Measurements from ENCODE around the gene DUS1L.
"Not testable (repeated sequence)": the region's sequence is repeated elsewhere in the genome, so short reads cannot be mapped to it uniquely, and the experiment has no call there.

DUS1L gene

GRCh38 chr17:82038796-82039409 lies 26.7 kb downstream of the DUS1L start:
- FAIRE-seq = not testable (repeated sequence)

GRCh38 chr17:82037889-82038195 lies 27.8 kb downstream of the DUS1L start:
- FAIRE-seq = no peak

- FAIRE-seq = no peak
Measured at GRCh38 chr17:82037092-82037888, 28.3 kb downstream of the DUS1L start, which contains the start of gene DCXR. Gene DCXR, minus strand, starts transcription at chr17:82037697. Its CDS starts 15 bp downstream, at chr17:82037682.

- FAIRE-seq = no peak
Measured at GRCh38 chr17:82036634-82037091, 28.9 kb downstream of the DUS1L start.

GRCh38 chr17:82035956-82036633 lies 29.5 kb downstream of the DUS1L start:
- FAIRE-seq = no peak

GRCh38 chr17:82035488-82035887 lies 30.1 kb downstream of the DUS1L start:
- FAIRE-seq = no peak

- FAIRE-seq = no peak
Measured at GRCh38 chr17:82034371-82035011, 31.1 kb downstream of the DUS1L start.

- FAIRE-seq = no peak
Measured at GRCh38 chr17:82033359-82034085, 32.1 kb downstream of the DUS1L start.

GRCh38 chr17:82031885-82032627 lies 33.5 kb downstream of the DUS1L start:
- FAIRE-seq = no peak

GRCh38 chr17:82031303-82031884 lies 34.2 kb downstream of the DUS1L start, which contains the start of gene RAC3:
Gene RAC3, plus strand, starts transcription at chr17:82031678. Its CDS starts 84 bp downstream, at chr17:82031762.
- FAIRE-seq = no peak

- no peak for FAIRE-seq
Measured at GRCh38 chr17:82030470-82031302, 34.9 kb downstream of the DUS1L start.

- no peak for FAIRE-seq
Measured at GRCh38 chr17:82029990-82030469, 35.6 kb downstream of the DUS1L start.

GRCh38 chr17:82029391-82029790 lies 36.2 kb downstream of the DUS1L start:
- no peak for FAIRE-seq

- FAIRE-seq = no peak
Measured at GRCh38 chr17:82028966-82029365, 36.6 kb downstream of the DUS1L start.

GRCh38 chr17:82028246-82028645 lies 37.4 kb downstream of the DUS1L start:
- no peak for FAIRE-seq

GRCh38 chr17:82025401-82026107 lies 40.0 kb downstream of the DUS1L start:
- FAIRE-seq = no peak

- FAIRE-seq = no peak
Measured at GRCh38 chr17:82024859-82025258, 40.7 kb downstream of the DUS1L start.

- no peak for FAIRE-seq
Measured at GRCh38 chr17:82023447-82024241, 42.0 kb downstream of the DUS1L start.

- peak; percentile 56 for FAIRE-seq
Measured at GRCh38 chr17:82022981-82023446, 42.6 kb downstream of the DUS1L start, which contains the start of gene LRRC45. Gene LRRC45, plus strand, starts transcription at chr17:82023305. Its CDS starts 339 bp downstream, at chr17:82023644.

Measured in islet of Langerhans (tissue), 1 donor.